MCF 10A (cell line): ENCODE measurements around the gene IKZF5. TPM values are rescaled to one million over a fixed set of nuclear protein-coding genes. Genes with fewer than 3 reads are reported as not detected.

Source experiments
- BruUV-seq: library from RNA; stranded (reverse); fragments of 400-500 nt; replicated peaks from 2 replicates; lab custom pipeline; 2021; lab: Mats Ljungman, UMichigan
- CTCF ChIA-PET: fragments of 300-600 bp; sonication (Branson Sonifier 250); formaldehyde crosslinking; extraction: SDS; loops from one replicate; lab custom pipeline; 2021; ENCODE audit warnings: antibody characterized with exemption, inconsistent platforms; lab: Yijun Ruan, JAX
- POLR2A ChIA-PET: fragments of 300-600, 350-650 bp; sonication (Branson Sonifier 250); formaldehyde crosslinking; extraction: SDS; loops from one replicate; lab custom pipeline; 2020; ENCODE audit warnings: antibody characterized with exemption, inconsistent platforms; lab: Yijun Ruan, JAX
- DNase-seq: peaks from one replicate; pipeline ENCODE4 v3.0.0-alpha.2; 2018; ENCODE audit not compliant: unreplicated experiment
- H3K27ac Mint-ChIP-seq: one replicate; pipeline ENCODE4 v1.8.0; 2022; ENCODE audit warnings: mild to moderate bottlenecking, low read depth, mixed read lengths; ENCODE audit not compliant: unreplicated experiment
- H3K27me3 Mint-ChIP-seq: one replicate; pipeline ENCODE4 v1.8.0; 2022; ENCODE audit warnings: mixed read lengths; ENCODE audit not compliant: insufficient read depth, unreplicated experiment
- H3K36me3 Mint-ChIP-seq: one replicate; pipeline ENCODE4 v1.8.0; 2022; ENCODE audit warnings: mild to moderate bottlenecking, moderate library complexity, mixed read lengths; ENCODE audit not compliant: insufficient read depth, unreplicated experiment
- H3K4me1 Mint-ChIP-seq: one replicate; pipeline ENCODE4 v1.8.0; 2022; ENCODE audit warnings: mixed read lengths; ENCODE audit not compliant: insufficient read depth, unreplicated experiment
- H3K4me3 Mint-ChIP-seq: one replicate; pipeline ENCODE4 v1.8.0; 2022; ENCODE audit warnings: mild to moderate bottlenecking, moderate library complexity, mixed read lengths; ENCODE audit not compliant: unreplicated experiment
- H3K9me3 Mint-ChIP-seq: one replicate; pipeline ENCODE4 v1.8.0; 2022; ENCODE audit warnings: mixed read lengths; ENCODE audit not compliant: unreplicated experiment
- intact Hi-C: fragments of 100-400 bp; cut with micrococcal nuclease; formaldehyde crosslinking; loops from 2 replicates; pipeline ENCODE4 v1.14.1; 2022
- total RNA-seq: library from RNA; stranded (reverse); gene quantifications from 2 replicates; pipeline ENCODE4 v1.2.3, GENCODE V29; 2022
- TF ChIP-seq, protein P1 (sequence below): fragments of 200-600 bp; IDR thresholded peaks from one replicate; pipeline ENCODE4 v1.8.0; 2022; ENCODE audit warnings: antibody characterized with exemption, mild to moderate bottlenecking; ENCODE audit not compliant: unreplicated experiment

IKZF5 gene
- total RNA-seq, 1 experiment from 2014 or later: 16.4 TPM

DNA sequence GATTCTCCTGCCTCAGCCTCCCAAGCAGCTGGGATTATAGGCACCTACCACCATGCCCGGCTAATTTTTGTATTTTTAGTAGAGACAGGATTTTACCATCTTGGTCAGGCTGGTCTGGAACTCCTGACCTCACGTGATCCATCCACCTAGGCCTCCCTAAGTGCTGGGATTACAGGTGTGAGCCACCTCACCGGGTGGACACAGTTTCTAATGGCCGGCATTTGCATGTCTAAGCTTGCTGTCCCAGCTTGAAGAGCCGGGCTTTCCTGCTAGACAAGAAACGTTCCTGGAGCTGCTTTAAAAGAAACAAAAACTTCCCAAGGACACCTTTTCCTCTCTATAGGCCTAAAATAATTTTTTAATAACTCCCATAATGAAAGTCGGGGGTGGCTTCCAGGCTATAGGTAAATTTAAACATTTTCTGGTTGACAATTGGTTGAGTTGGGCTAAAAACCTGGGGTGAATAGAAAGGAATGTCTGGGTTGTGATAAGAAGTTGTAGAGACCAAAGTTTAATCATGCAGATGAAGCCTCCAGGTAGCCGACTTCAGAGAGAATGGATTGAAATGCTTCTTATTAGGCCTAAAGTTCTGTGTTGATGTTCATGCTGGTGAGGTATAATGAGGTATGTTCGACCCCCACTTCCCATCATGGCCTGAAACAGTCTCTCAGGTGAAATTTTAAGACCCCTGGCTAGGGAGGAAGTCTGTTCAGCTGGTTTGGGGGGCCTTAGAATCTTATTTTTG lies 9.0 kb upstream of the IKZF5 start:
- no peak overlapping the region for H3K27ac Mint-ChIP-seq
- no peak for DNase-seq

DNA sequence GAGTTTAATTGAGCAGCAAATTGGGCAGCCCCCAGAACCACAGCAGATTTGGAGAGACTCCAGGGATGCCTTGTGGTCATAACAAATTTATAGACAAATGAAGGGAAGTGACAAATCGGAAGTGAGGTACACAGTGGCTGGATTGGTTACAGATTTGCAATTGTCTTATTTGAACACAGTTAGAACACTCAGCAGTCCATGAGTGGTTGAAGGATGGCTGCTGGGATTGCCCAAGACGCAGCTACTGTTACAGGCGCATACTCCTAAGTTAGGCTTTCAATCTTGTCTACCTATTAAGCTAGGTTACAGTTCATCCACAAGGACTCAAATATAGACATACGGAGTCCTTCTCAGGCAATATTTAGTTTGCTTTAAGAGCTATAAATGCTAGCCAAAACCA lies 7.6 kb upstream of the IKZF5 start:
- CTCF ChIA-PET: interaction anchor here (1.2 to 3.5 kb wide), 2 partner anchors 18 to 28 kb away, joined by 3 to 18 read pairs; no protein-coding TSS in a partner anchor
- BruUV-seq: no TSS peak
- H3K4me1 Mint-ChIP-seq: peaks cover 18% of the 10 kb centered on the region

More for the DNA sequence above, 9.0 kb upstream of the IKZF5 start:
- ChIA-PET CTCF (interaction anchor here (3.5 kb wide), 1 partner anchor 26 kb away, joined by 18 read pairs; no protein-coding TSS in a partner anchor), POLR2A (interaction anchor here (1.9 to 5.7 kb wide), 2 partner anchors 7 to 9 kb away, joined by 9 to 24 read pairs; partner anchors contain the start of genes ACADSB and IKZF5)
- TF ChIP-seq, protein P1, sequence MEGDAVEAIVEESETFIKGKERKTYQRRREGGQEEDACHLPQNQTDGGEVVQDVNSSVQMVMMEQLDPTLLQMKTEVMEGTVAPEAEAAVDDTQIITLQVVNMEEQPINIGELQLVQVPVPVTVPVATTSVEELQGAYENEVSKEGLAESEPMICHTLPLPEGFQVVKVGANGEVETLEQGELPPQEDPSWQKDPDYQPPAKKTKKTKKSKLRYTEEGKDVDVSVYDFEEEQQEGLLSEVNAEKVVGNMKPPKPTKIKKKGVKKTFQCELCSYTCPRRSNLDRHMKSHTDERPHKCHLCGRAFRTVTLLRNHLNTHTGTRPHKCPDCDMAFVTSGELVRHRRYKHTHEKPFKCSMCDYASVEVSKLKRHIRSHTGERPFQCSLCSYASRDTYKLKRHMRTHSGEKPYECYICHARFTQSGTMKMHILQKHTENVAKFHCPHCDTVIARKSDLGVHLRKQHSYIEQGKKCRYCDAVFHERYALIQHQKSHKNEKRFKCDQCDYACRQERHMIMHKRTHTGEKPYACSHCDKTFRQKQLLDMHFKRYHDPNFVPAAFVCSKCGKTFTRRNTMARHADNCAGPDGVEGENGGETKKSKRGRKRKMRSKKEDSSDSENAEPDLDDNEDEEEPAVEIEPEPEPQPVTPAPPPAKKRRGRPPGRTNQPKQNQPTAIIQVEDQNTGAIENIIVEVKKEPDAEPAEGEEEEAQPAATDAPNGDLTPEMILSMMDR: no peak
- no TSS peak for BruUV-seq
- intact Hi-C loops: no loop called here
- Mint-ChIP-seq H3K27me3 (no peaks in the 10 kb centered on the region), H3K4me1 (peaks cover 24% of the 10 kb centered on the region), H3K4me3 (no peak overlapping the region), H3K36me3 (no peaks in the 10 kb centered on the region), H3K9me3 (no peaks in the 10 kb centered on the region)

DNA sequence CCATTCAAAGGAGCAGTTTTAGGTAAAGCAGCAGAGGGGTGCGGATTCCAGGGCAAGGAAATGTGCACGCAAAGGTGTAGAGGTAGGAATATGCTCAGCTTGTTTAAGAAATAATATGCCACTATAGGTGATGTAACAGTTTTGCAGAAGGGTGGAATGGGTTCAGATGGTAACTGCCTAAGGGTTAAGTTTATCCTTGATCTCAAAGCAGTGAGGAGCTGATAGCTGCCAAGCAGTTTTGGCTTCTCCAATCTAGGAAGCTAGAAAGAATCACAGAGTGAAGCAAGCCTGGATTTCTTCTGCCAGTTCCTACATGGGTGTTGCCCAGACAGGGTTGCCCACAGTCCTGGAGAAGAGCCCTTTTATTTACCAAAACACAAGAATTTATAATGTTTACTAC lies 6.2 kb upstream of the IKZF5 start:
- intact Hi-C loops: no loop called here
- no peak overlapping the region for H3K27ac Mint-ChIP-seq
- BruUV-seq: no TSS peak
- no peaks in the 10 kb centered on the region for H3K9me3 Mint-ChIP-seq
- no peak overlapping the region for H3K4me3 Mint-ChIP-seq
- TF ChIP-seq, protein P1: no peak
- ChIA-PET CTCF (interaction anchor here (3.5 kb wide), 1 partner anchor 29 kb away, joined by 18 read pairs; no protein-coding TSS in a partner anchor), POLR2A (interaction anchor here (0.9 to 1.7 kb wide), 6 partner anchors 9 to 139 kb away, joined by 3 to 6 read pairs (median 4); partner anchors contain the start of gene BUB3)
- H3K4me1 Mint-ChIP-seq: peaks cover 18% of the 10 kb centered on the region
- H3K27me3 Mint-ChIP-seq: no peaks in the 10 kb centered on the region
- no peaks in the 10 kb centered on the region for H3K36me3 Mint-ChIP-seq
- DNase-seq: peak; percentile 14

More for the DNA sequence above, 7.6 kb upstream of the IKZF5 start:
- intact Hi-C loops: no loop called here
- H3K9me3 Mint-ChIP-seq: no peaks in the 10 kb centered on the region
- TF ChIP-seq, protein P1: no peak
- no peak for DNase-seq
- POLR2A ChIA-PET: interaction anchor here (1.3 to 1.9 kb wide), 4 partner anchors 8 to 138 kb away, joined by 3 to 9 read pairs (median 6); partner anchors contain the start of genes BUB3 and IKZF5
- no peak overlapping the region for H3K4me3 Mint-ChIP-seq
- H3K27me3 Mint-ChIP-seq: no peaks in the 10 kb centered on the region
- no peaks in the 10 kb centered on the region for H3K36me3 Mint-ChIP-seq
- H3K27ac Mint-ChIP-seq: no peak overlapping the region
